ENCODE measurements around the gene CD248. TPM values are rescaled to one million over a fixed set of nuclear protein-coding genes. Genes with fewer than 3 reads are reported as not detected.
"Not testable (repeated sequence)": the region's sequence is repeated elsewhere in the genome, so short reads cannot be mapped to it uniquely, and the experiment has no call there.

The CD248 gene
- 0.30 and 0.45 TPM in 2 replicates for total RNA-seq (2014; rRNA removed; shearing (Covaris generic))

DNA sequence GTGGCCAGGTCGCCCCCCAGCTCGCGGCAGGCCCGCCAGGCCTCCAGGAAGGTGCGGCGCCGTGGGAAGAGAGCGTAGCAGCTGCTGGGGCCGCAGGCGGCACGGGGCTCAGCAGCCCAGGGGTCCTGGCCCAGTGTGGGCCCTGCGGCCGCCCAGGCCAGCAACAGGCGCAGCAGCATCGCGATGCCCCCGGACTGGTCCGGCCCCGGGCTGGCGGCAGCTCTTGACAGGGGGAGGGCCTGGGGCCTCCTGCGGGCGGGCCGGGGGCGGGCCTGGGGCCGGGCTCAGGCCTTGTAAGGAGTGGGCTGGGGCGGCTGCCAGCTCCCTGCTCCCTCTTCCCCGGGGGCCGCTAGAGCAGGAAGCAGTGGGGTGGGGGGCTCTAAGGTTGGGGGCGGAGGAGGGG lies at the start of gene CD248:
Gene CD248 (minus strand): TSS at position 196 of the 403 bp plus-strand sequence. CDS start 17 bp downstream, at position 179.
- peak; percentile 69 to 70 for DNase-seq

GRCh38 chr11:66365711-66366619 lies 49.1 kb upstream of the CD248 start:
- H3K4me3 ChIP-seq = no peak overlapping the region
- H3K9me3 ChIP-seq (replicated peaks) = no peaks in the 10 kb centered on the region
- H3K27me3 ChIP-seq = no peaks in the 10 kb centered on the region
- no peak for DNase-seq
- H3K27ac ChIP-seq = no peak overlapping the region
- H3K36me3 ChIP-seq = no peaks in the 10 kb centered on the region
- H3K4me1 ChIP-seq = peaks cover 15% of the 10 kb centered on the region

More for the DNA sequence above, at the start of gene CD248:
- H3K4me1 ChIP-seq = peaks cover 11% of the 10 kb centered on the region
- H3K9me3 ChIP-seq (replicated peaks) = no peaks in the 10 kb centered on the region
- peak within 1 kb of the TSS; percentile 56; the same call in 1 of the 2 replicates for H3K27ac ChIP-seq
- no peaks in the 10 kb centered on the region for H3K36me3 ChIP-seq
- no peaks in the 10 kb centered on the region; the same call in 1 of the 2 replicates for H3K27me3 ChIP-seq
- peak within 1 kb of the TSS; percentile 47 for H3K4me3 ChIP-seq

GRCh38 chr11:66365166-66365565 lies 48.3 kb upstream of the CD248 start:
- no peak for DNase-seq

GRCh38 chr11:66363805-66364535 lies 47.1 kb upstream of the CD248 start:
- no peaks in the 10 kb centered on the region for H3K27me3 ChIP-seq
- no peak overlapping the region for H3K4me3 ChIP-seq
- no peaks in the 10 kb centered on the region for H3K9me3 ChIP-seq (replicated peaks)
- peak; percentile 54 to 57 for DNase-seq
- H3K36me3 ChIP-seq = no peaks in the 10 kb centered on the region
- H3K4me1 ChIP-seq = no peaks in the 10 kb centered on the region
- no peak overlapping the region for H3K27ac ChIP-seq

More at GRCh38 chr11:66365166-66365565, 48.3 kb upstream of the CD248 start:
- H3K27me3 ChIP-seq = no peaks in the 10 kb centered on the region
- H3K4me1 ChIP-seq = peaks cover 10% of the 10 kb centered on the region
- H3K27ac ChIP-seq = no peak overlapping the region
- H3K4me3 ChIP-seq = no peak overlapping the region
- no peaks in the 10 kb centered on the region for H3K9me3 ChIP-seq (replicated peaks)
- H3K36me3 ChIP-seq = no peaks in the 10 kb centered on the region

DNA sequence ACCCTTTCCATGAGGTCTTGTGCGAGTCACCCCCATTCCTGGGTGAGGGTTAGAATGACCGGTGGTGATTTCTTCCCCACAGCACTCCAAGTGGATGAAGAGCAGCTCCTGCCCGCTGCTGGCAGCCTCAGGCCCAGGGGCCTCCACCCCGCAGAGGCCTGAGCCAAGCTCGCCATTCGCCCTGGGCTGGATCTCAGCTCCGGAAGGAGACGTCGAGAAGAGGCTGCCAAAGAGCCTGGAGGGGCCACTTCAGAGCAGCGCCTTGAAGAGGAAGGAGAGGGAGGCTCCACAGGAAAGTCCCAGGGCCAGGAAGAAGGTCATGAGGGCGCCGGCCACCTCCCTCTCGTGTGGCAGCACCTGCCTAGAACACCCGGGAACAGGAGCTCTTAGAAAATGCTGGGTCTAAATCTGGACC lies 46.4 kb upstream of the CD248 start:
- DNase-seq = no peak
- H3K36me3 ChIP-seq = no peaks in the 10 kb centered on the region
- H3K27me3 ChIP-seq = no peaks in the 10 kb centered on the region
- no peak overlapping the region for H3K4me3 ChIP-seq
- H3K4me1 ChIP-seq = no peaks in the 10 kb centered on the region
- H3K27ac ChIP-seq = no peak overlapping the region
- H3K9me3 ChIP-seq (replicated peaks) = no peaks in the 10 kb centered on the region

- Histone ChIP-seq H3K36me3 (no peaks in the 10 kb centered on the region), H3K4me1 (no peaks in the 10 kb centered on the region), H3K27ac (no peak overlapping the region), H3K9me3 (replicated peaks) (no peaks in the 10 kb centered on the region), H3K27me3 (no peaks in the 10 kb centered on the region), H3K4me3 (no peak overlapping the region)
- DNase-seq = no peak
These were observed 45.8 kb upstream of the CD248 start for GRCh38 chr11:66362481-66363147.

DNA sequence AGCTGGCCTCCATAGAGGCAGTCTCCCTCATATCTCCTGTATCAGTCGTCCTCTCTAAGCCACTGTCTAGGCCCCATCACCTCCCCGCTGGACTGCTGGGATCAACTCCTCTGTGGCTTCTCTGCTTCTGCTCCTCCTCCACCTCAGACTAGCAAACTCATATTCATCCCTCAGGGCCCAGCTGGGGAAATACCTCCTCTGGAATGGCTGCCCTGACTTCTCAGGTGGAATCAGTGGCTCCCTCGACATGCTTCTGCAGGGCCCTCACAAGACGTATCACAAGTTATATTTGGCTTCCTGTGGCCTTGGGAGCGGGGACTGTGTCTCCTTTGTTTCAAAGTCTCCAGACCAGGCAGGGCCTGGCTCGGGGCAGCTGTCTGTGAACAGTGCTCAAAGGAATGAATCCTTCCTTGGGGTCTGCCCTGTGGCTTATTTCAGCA lies 44.7 kb upstream of the CD248 start:
- Histone ChIP-seq H3K27ac (no peak overlapping the region), H3K36me3 (no peaks in the 10 kb centered on the region), H3K9me3 (replicated peaks) (no peaks in the 10 kb centered on the region), H3K4me3 (no peak overlapping the region), H3K4me1 (no peaks in the 10 kb centered on the region), H3K27me3 (no peaks in the 10 kb centered on the region)
- no peak for DNase-seq

DNA sequence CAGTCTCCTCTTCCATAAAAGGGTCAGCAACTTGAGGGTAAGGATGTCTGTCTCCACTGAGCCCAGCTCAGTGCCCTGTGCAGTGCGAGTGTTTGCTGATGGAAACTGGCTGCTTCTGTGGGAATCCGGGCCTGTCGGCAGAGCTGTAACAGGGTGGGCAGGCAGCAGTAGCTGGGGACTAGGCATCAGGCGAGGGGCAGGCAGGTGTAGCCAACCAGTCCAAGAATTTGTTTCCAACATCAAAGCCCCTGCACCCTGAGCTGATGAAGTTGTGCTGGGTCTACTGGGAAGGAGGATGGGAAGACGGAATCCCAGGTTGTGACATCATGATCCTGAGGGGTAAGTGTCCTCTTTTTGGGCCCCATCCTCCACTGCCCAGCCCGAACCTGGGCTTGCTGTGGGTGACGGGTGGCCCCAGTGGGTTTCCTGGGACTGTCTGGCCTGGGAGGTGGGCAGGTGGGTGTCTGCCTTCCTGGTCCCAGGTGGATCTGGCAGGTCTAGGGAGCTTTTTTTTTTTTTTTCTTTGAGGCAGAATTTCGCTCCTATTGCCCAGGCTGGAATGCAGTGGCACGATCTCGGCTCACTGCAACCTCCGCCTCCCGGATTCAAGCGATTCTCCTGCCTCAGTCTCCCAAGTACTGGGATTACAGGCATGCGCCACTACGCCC lies 43.7 kb upstream of the CD248 start:
- Histone ChIP-seq H3K27ac (no peak overlapping the region), H3K4me3 (no peak overlapping the region), H3K27me3 (no peaks in the 10 kb centered on the region), H3K9me3 (replicated peaks) (no peaks in the 10 kb centered on the region), H3K36me3 (no peaks in the 10 kb centered on the region), H3K4me1 (no peaks in the 10 kb centered on the region)
- DNase-seq = no peak

GRCh38 chr11:66359662-66360087 lies 42.8 kb upstream of the CD248 start:
- no peaks in the 10 kb centered on the region for H3K36me3 ChIP-seq
- no peak overlapping the region for H3K27ac ChIP-seq
- no peaks in the 10 kb centered on the region for H3K4me1 ChIP-seq
- no peaks in the 10 kb centered on the region for H3K27me3 ChIP-seq
- H3K9me3 ChIP-seq (replicated peaks) = no peaks in the 10 kb centered on the region
- no peak overlapping the region for H3K4me3 ChIP-seq
- DNase-seq = no peak

GRCh38 chr11:66350560-66351235 lies 33.9 kb upstream of the CD248 start:
- not testable (repeated sequence) for DNase-seq; H3K4me1 ChIP-seq; H3K4me3 ChIP-seq; H3K27ac ChIP-seq; H3K36me3 ChIP-seq; H3K27me3 ChIP-seq; H3K9me3 ChIP-seq (replicated peaks)

- H3K9me3 ChIP-seq (replicated peaks) = no peaks in the 10 kb centered on the region
- no peak overlapping the region for H3K27ac ChIP-seq
- H3K4me3 ChIP-seq = no peak overlapping the region
- peaks cover 2% of the 10 kb centered on the region; the same call in 1 of the 2 replicates for H3K4me1 ChIP-seq
- DNase-seq = no peak
- no peaks in the 10 kb centered on the region for H3K27me3 ChIP-seq
- no peaks in the 10 kb centered on the region for H3K36me3 ChIP-seq
These were observed 32.2 kb upstream of the CD248 start for GRCh38 chr11:66349084-66349386.

- Histone ChIP-seq H3K4me1 (peaks cover 2% of the 10 kb centered on the region; the same call in 1 of the 2 replicates), H3K36me3 (no peaks in the 10 kb centered on the region), H3K9me3 (replicated peaks) (no peaks in the 10 kb centered on the region), H3K27me3 (no peaks in the 10 kb centered on the region), H3K4me3 (peak within 1 kb of the TSS; percentile 69), H3K27ac (no peak within 1 kb of the TSS)
- DNase-seq = peak; percentile 89
These were observed 30.8 kb upstream of the CD248 start, which contains the start of gene B4GAT1 for GRCh38 chr11:66347425-66348276. B4GAT1 (minus strand) TSS chr11:66347629; CDS start chr11:66347545, 84 bp downstream.

Data from SJCRH30 (cell line).